GM21447 (cell line): ENCODE data around the gene RNF114.
"Not testable (repeated sequence)": the region's sequence is repeated elsewhere in the genome, so short reads cannot be mapped to it uniquely, and the experiment has no call there.

Experiments
- ATAC-seq: cut with Tn5 transposase; IDR thresholded peaks from one replicate; pipeline ENCODE4 v1.9.1; 2021; ENCODE audit not compliant: unreplicated experiment

Gene RNF114

DNA sequence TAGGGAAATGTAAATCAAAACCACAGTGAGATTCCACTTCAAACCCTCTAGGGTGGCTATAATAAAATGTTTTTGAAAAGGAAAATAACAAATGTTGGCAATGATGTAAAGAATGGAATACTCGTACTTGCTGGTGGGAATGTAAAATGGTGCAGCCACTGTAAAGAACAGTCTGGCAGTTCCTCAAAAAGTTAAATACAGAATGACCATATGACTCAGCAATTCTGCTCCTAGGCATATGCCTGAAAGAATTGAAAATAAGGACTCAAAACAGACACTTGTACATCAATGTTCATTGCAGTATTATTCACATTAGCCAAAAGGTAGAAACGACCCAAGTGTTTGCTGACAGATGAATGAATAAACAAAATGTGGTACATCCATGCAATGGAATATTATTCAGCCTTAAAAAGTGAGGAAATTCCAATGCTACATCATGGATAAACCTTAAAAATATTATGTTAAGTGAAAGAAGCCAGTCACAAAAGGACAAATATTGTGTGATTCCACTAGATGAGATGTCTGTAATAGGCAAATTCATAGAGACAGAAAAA lies 10.2 kb upstream of the RNF114 start:
- no peak for ATAC-seq

DNA sequence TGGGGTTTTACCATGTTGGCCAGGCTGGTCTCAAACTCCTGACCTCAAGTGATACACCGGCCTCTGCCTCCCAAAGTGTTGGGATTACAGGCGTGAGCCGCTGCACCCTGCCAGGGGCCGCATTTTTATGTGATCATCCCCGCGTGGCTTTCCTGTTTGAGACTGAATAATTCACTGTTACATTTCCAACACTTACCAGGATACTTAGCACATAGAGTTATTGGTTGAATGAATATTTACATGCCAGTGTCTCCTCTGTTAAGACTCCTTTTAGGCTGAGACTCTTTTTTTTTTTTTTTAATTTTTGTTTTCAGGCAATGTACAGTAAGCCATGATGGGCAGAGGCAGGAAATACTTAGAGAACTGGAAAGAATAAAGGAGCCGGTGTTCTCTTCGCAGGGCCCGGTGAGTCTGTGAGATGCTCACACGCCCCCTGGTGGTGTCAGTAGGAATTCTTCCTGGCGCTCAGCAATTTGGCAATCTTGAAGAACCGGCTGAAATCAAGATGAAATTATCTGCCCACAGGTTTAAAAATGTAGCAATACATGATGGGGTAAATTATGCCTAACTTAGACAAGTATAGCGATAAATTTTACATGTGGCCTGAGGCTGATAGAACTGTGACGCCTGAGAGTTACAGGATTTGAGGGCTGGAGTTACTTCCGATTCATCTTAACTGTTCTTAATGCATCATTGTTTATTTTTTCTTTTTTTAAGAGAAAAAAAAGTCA lies 7.6 kb upstream of the RNF114 start:
- no peak for ATAC-seq

DNA sequence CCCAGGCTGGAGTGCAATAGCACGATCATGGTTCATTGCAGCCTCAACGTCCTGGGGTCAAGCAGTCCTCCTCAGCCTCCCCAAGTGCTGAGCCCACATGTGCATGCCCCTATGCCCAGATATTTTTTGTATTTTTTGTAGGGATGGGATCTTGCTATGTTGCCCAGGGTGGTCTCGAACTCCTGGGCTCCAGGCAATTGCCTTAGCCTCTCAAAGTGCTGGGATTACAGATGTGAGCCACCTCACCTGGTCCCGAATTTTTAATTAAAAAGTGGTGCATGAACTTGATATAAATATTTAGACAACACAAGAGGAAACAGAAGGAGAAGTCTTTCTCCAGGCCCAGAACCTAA lies 7.1 kb upstream of the RNF114 start:
- ATAC-seq: no peak

DNA sequence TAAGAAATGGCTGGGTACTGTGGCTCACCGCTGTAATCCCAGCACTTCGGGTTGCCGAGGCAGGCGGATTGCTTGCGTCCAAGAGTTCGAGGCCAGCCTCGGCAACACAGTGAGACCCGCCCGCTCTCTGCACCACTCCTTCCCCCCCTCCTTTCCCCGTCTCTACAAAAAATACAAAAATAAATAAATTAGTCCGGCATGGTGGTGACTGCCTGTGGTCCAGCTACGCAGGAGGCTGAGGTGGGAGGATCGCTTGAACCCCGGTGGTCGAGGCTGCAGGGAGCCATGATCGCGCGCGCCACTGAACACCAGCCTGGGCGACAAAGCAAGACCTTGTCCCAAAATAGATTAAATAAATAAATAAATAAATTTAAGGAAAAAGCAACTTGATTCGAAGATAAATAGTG lies 448 bp upstream of the RNF114 start:
- ATAC-seq: no peak

DNA sequence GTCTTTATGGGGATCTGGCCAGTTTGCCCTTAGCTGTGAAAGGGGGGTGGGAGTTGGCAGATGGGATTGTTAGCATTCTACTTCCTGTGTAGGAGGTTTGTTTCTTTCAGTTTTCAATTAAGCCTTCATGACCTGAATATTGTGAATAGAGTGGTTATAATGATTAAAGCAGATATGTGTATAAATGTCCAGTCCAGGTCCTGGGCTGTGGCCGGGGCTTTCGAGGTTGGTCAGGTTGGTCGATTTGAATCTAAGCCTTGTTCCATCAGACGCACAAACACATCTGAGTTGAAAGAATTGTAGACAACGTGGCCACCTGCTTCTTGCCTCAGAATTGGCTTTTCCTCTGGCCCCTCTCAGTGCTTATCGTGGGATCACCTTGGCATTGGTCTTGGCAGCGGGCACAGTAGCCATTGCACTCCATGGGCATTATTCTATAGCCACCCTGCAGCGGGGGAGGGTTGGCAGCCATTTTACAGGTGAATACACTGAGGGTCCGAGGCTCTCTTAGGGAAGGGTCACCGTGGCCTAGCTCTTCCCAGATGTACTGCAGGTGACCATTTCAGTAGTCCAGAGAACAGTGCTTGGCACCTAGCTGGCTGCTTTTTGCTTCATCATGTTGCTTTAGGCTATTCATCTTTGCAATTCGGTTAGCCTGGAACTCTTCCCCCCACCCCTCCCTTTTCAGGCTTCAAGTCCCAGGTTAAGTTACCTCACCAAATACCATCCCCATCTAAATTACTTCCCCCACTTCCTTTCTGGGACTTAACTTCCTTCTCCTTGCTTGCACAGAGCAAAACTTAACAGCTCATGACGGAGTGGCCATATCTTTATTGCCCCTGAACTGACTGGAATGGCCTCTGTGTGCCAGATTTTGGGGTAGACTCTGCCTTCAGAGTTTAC lies 1.1 kb downstream of the RNF114 start:
- no peak for ATAC-seq

DNA sequence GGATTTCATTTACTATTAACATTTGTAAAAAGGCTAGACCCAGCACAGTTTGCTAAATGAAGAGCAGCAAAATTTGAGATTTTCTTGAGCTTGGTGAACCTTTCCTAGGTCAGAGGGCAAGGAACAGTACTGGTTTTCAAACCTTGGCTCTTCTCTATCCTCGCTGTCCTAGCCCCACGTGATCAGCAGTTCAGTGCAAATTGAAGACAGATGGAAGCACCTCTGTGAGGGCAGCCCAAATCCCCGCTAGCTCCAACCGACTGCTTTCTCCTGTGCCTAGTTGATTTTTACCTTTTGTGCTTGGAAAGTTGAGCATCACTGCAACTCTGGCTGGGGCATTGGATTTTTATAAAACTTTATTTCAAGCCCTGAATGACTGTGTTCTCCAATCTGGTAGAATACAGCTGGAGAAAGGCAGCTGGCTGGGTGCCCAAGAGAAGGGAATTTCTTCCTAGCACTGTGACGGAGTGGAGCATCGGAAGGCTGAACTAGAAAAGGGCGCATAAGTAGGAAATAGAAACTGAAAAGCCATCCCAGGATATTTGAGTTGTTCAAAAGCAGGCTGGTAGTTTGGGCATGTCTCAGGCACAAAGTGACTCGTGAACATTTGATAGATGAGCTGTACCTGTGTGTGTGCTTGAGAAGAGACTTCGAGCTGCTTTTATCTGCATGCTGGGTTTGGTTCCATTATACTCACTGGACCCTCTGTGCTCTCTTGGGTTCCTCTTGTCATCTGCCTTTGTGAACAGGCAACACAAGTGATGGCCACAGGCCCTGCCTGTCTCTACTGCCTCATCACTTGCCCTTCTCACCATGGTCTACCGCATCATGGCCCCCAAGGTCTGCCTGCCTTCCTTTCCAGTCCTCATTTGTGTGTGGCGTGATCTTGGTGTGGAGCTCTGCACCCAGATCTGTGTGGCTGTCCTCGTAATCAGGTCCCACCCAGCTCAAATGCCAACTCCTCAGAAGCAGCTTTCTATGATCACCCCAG lies 2.3 kb downstream of the RNF114 start:
- ATAC-seq: no peak

DNA sequence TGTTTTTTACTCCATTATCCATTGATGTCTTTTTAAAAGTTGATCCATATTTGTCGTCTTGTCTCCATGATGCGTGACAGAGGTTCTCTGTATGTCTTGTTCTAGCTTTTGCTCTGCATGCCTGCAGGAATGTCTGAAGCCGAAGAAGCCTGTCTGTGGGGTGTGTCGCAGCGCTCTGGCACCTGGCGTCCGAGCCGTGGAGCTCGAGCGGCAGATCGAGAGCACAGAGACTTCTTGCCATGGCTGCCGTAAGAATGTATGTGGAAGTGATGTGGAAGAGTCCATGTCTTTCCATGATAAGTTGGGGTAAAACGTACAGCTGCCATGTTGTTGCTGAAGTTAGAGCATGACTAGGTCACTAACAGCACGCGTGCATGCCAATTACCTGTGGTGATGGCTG lies 5.3 kb downstream of the RNF114 start:
- ATAC-seq: no peak

DNA sequence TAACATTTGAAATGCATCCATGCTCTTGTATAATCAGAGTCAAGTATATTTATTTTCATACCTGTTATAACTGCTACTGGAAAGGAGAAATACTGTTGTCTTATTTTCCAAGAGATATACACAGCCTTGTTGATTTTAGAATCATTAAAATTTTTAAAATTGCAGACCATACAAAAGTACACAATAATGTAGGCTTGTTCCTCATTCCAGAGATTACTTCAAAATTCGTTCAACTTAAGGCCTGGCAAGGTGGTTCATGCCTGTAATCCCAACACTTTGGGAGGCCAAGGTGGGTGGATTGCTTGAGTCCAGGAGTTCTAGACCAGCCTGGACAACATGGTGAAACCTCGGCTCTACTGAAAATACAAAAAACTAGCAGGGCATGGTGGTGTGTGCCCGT lies 6.1 kb downstream of the RNF114 start:
- ATAC-seq: no peak

DNA sequence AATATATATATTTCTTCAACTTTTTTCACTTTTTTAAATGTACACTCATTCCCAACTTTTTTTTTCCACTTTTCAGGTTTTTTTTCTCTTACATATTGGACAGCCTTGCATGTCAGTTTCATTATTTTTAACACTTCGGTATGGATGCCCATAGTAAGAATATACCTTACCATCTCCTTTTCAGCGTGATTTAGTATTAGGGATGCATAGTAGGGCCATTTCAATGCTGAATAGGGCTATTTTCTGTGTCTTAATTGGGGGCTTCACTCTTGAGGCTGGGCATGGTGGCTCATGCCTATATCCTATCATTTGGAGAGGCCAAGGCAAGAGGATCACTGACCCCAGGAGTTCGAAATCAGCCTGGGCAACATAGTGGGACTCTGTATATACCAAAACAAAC lies 6.7 kb downstream of the RNF114 start:
- ATAC-seq: no peak

DNA sequence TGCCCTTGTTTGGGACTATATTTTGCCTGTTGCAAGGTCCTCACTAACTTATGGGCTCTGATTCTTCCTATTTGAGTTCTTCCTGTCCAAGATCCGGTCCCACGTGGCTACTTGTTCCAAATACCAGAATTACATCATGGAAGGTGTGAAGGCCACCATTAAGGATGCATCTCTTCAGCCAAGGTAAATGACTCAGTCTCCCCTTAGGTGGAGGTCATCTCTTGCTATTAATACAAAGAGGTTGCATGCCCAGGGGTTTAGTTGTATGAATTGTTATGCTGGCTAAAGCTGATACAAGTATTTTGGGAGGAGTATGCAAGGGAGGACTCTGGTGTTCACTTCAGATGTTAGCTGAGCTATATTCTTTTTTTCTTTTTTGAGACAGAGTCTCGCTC lies 9.1 kb downstream of the RNF114 start:
- no peak for ATAC-seq

DNA sequence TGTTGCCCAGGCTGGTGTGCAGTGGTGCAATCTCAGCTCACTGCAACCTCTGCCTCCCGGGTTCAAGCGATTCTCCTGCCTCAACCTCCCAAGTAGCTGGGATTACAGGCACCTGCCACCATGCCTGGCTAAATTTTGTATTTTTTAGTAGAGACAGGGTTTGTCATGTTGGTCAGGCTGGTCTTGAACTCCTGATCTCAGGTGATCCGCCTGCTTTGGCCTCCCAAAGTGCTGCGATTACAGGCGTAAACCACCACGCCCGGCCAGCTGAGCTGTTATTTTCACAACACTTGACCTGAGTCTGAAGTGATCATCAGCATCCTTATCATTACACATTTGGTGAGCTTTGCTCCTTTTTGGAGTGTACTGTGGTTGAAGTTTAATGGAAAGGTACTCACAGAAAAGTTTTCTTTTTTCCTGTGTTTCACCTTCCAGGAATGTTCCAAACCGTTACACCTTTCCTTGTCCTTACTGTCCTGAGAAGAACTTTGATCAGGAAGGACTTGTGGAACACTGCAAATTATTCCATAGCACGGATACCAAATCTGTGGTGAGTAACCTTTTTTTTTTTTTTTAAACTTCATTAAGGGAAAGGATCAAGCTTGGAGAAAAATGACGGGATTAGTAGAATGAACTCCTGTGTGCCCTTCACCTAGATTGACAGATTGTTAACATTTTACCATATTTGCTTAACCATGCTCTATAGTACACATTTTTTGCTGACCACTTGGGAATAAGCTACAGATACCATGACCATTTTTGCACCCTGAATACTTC lies 9.7 kb downstream of the RNF114 start:
- no peak for ATAC-seq

DNA sequence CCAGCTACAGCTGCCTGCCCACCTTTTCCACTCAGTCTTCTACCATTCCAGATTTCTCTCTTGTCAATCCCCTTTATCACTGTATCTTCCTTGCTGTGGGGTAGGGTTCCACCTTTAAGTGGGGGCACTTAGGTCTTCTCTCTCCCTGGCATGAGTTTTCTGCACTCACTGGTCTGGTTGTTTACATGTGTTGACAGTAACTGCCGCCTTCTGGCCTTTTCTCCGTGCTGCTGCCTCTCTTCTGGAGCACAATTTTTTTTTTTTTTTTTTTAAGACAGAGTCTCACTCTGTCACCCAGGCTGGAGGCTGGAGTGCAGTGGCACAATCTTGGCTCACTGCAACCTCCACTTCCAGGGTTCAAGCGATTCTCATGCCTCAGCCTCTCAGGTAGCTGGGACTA lies 12.0 kb downstream of the RNF114 start:
- ATAC-seq: no peak

DNA sequence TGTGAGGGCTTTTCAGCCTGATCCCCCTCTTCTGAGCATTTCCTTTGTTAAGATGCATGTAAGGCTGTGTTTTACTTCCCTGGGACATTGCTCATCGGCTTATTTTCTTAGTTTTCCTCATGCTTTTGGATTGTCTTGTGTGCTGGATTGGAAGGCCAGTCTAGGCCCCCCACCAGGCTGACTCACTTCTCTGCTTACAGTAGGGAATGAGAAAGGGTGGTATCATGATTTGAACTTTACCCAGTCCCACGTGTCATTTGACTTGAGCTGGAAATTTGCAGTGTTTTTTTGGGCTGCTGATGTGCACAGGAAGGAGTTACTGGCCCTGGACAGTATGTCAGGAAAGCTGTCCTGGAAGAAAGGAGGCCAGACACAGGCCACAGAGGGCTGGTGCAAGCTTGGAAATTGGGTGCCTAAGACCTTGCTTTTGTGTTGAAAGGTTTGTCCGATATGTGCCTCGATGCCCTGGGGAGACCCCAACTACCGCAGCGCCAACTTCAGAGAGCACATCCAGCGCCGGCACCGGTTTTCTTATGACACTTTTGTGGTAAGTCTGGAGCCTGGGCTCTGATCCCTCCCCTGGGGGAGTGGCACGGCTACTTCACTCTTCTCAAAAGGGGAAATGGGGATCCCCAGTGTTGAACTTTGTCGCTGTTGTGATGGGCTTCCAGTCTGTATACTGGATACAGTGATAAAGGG lies 12.8 kb downstream of the RNF114 start:
- ATAC-seq: no peak

DNA sequence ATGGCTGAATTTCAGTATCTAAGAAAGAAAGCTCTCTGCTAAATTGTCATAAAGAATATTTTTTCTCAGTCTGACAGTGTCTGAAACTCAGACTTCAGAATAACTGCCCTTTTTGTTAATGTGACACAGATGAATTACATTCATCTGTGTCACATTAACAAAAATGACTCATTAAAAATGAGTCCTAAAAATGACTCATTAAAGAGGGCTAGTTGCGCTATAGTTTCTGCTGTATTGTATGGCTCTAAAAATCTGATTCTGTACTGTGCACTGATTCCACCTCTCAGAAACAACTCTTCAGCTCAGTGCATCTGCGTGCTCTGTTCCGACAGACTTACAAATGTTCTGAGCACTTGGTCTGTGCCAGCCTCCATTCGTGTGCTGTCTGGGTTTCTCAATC lies 15.0 kb downstream of the RNF114 start:
- no peak for ATAC-seq

DNA sequence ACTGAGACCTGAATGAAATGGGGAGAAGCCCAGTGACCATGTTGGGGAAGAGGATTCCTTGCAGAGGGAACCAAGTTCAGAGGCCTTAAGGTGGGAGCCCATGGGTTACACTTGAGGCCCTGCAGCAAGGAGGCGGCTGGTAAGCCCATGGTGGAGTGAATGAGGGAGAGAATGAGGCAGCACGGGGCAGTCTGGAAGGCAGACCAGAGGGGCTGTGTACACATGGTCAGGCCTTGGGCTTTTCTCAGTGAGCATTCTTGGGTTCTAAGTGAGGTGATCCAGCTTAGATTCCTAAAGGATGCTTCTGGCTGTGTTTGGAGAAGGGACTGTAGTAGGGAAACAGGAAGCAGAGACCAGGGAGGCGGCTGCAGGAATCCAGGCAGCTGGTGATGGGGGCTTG lies 19.0 kb downstream of the RNF114 start:
- ATAC-seq: no peak

DNA sequence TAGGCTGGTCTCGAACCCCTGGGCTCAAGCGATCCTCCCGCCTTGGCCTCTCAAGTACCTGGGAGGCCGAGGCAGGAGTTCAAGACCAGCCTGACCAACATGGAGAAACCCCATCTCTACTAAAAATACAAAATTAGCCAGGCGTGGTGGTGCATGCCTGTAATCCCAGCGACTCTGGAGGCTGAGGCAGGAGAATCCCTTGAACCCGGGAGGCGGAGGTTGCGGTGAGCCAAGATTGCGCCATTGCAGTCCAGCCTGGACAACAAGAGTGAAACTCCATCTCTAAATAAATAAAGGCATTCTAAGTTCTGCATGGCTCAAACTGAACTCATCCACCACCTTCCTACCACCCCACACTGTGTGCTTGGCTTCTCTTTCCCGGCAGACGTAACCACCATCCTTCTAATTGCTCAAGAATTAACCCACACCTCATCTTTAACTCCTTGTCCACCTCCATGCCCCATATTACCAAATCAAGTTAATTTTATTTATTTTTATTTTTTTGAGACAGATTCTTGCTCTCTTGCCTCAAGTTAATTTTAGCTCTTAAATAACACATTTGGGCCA lies 19.7 kb downstream of the RNF114 start:
- not testable (repeated sequence) for ATAC-seq

DNA sequence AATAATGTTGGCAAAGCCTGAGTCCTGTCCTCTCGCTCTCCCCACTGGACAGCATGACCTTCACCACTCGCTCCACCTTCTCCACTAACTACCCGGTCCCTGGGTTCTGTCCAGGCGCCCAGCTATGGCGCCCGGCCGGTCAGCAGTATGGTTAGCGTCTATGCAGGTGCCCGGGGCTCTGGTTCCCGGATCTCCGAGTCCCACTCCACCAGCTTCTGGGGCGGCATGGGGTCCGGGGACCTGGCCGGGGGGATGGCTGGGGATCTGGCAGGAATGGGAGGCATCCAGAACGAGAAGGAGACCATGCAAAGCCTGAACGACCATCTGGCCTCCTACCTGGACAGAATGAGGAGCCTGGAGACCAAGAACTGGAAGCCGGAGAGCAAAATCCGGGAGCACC lies 20.5 kb downstream of the RNF114 start:
- ATAC-seq: no peak

DNA sequence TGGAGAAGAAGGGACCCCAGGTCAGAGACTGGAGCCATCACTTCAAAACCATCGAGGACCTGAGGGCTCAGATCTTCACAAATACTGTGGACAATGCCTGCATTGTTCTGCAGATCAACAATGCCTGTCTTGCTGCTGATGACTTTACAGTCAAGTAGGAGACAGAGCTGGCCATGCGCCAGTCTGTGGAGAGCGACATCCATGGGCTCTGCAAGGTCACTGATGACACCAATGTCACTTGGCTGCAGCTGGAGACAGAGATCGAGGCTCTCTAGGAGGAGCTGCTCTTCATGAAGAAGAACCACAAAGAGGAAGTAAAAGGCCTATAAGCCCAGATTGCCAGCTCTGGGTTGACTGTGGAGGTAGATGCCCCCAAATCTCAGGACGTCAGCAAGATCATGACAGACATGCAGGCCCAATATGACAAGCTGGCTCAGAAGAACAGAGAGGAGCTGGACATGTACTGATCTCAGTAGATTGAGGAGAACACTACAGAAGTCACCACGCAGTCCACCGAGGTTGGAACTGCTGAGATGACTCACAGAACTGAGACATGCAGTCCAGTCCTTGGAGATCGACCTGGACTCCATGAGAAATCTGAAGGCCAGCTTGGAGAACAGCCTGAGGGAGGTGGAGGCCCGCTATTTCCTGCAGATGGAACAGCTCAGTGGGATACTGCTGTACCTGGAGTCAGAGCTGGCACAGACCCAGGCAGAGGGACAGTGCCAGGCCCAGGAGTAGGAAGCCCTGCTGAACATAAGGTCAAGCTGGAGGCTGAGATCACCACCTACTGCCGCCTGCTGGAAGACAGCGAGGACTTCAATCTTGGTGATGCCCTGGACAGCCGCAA lies 21.1 kb downstream of the RNF114 start:
- ATAC-seq: not testable (repeated sequence)
